GM23338 (cell line): ENCODE measurements around the gene PHC2. TPM values are rescaled to one million over a fixed set of nuclear protein-coding genes. Genes with fewer than 3 reads are reported as not detected.

ENCODE experiments used
- ATAC-seq: fragments of 200-7000 bp; cut with Tn5 transposase; 3 replicates; pipeline ENCODE4 v1.9.1; 2020
- DNase-seq: peaks from one replicate; pipeline ENCODE4 v3.0.0-alpha.2; 2015; ENCODE audit warnings: low spot score
- H2AFZ ChIP-seq: fragments of 200-600 bp; sonication (generic); 2 replicates; pipeline ENCODE4 v1.8.0; 2016; ENCODE audit warnings: antibody characterized with exemption, mild to moderate bottlenecking, moderate library complexity
- H3F3A ChIP-seq: fragments of 200-600 bp; sonication (generic); replicated peaks from 2 replicates; pipeline ENCODE4 v1.8.0; 2017; ENCODE audit warnings: antibody characterized with exemption, mixed run types, low read depth
- H3K27ac ChIP-seq: fragments of 200-600 bp; sonication (generic); 2 replicates; pipeline ENCODE4 v1.6.1; 2016; ENCODE audit warnings: low read depth
- H3K27me3 ChIP-seq: fragments of 200-600 bp; sonication (generic); 2 replicates; pipeline ENCODE4 v1.8.0; 2016; ENCODE audit warnings: mild to moderate bottlenecking, mixed run types, moderate library complexity; ENCODE audit not compliant: insufficient read depth
- H3K36me3 ChIP-seq: fragments of 200-600 bp; sonication (generic); 2 replicates; pipeline ENCODE4 v1.8.0; 2016; ENCODE audit warnings: mild to moderate bottlenecking; ENCODE audit not compliant: insufficient read depth
- H3K4me1 ChIP-seq: fragments of 200-600 bp; sonication (generic); 2 replicates; pipeline ENCODE4 v1.8.0; 2016; ENCODE audit warnings: mild to moderate bottlenecking, moderate library complexity; ENCODE audit not compliant: insufficient read depth
- H3K4me2 ChIP-seq: fragments of 200-600 bp; sonication (generic); 2 replicates; pipeline ENCODE4 v1.7.1; 2017; ENCODE audit warnings: mixed run types
- H3K4me3 ChIP-seq: fragments of 200-600 bp; sonication (generic); 2 replicates; pipeline ENCODE4 v1.6.1; 2016; ENCODE audit warnings: mixed run types
- H3K79me2 ChIP-seq: fragments of 200-600 bp; sonication (generic); replicated peaks from 2 replicates; pipeline ENCODE4 v1.8.0; 2017; ENCODE audit warnings: mild to moderate bottlenecking; ENCODE audit not compliant: insufficient read depth
- H3K9me2 ChIP-seq: fragments of 200-600 bp; sonication (generic); 2 replicates; pipeline ENCODE4 v1.8.0; 2017; ENCODE audit not compliant: insufficient read depth
- H4K20me1 ChIP-seq: fragments of 200-600 bp; sonication (generic); replicated peaks from 2 replicates; pipeline ENCODE4 v1.8.0; 2017; ENCODE audit warnings: mild to moderate bottlenecking; ENCODE audit not compliant: insufficient read depth
- H3K27ac Mint-ChIP-seq: 2 replicates; pipeline ENCODE4 v1.8.0; 2020; ENCODE audit warnings: inconsistent platforms, mild to moderate bottlenecking, moderate library complexity, mixed read lengths
- H3K27me3 Mint-ChIP-seq: 3 replicates; pipeline ENCODE4 v1.8.0; 2022; ENCODE audit warnings: low read depth, mild to moderate bottlenecking, moderate library complexity, mixed read lengths, inconsistent platforms; ENCODE audit not compliant: insufficient read depth, poor library complexity
- H3K36me3 Mint-ChIP-seq: 3 replicates; pipeline ENCODE4 v1.8.0; 2021; ENCODE audit warnings: low read depth, mild to moderate bottlenecking, inconsistent platforms, moderate library complexity, mixed read lengths
- H3K4me1 Mint-ChIP-seq: 3 replicates; pipeline ENCODE4 v1.8.0; 2020; ENCODE audit warnings: mild to moderate bottlenecking, inconsistent platforms, mixed read lengths
- H3K4me3 Mint-ChIP-seq: 3 replicates; pipeline ENCODE4 v1.8.0; 2021; ENCODE audit warnings: moderate library complexity, mild to moderate bottlenecking, inconsistent platforms, mixed read lengths
- H3K9me3 Mint-ChIP-seq: 3 replicates; pipeline ENCODE4 v1.8.0; 2020; ENCODE audit warnings: moderate library complexity, mild to moderate bottlenecking, inconsistent platforms, mixed read lengths
- CREB1 ChIP-seq: fragments of 250-450 bp; sonication (Bioruptor Pico); IDR thresholded peaks from 2 replicates; pipeline ENCODE4 v1.5.0; 2020; ENCODE audit warnings: low read depth, mild to moderate bottlenecking, moderate library complexity
- CTCF ChIP-seq, 2 experiments: fragments of 200-600 bp in 1 of 2; sonication (generic) in 1 of 2; conservative IDR thresholded peaks; 2 replicates each; pipeline versions ENCODE4 v1.5.1 to v1.6.1; 2016 to 2017; ENCODE audit warnings: antibody characterized with exemption in 2 of 2, low read depth in 2 of 2, mild to moderate bottlenecking in 2 of 2, moderate library complexity in 1 of 2
- ETS1 ChIP-seq: IDR thresholded peaks from 2 replicates; pipeline ENCODE4 v1.6.1; 2016; ENCODE audit warnings: antibody characterized with exemption
- EZH2 ChIP-seq: fragments of 200-600 bp; sonication (generic); IDR thresholded peaks from one replicate; pipeline ENCODE4 v1.8.0; 2017; ENCODE audit warnings: antibody characterized with exemption, mild to moderate bottlenecking, low read depth; ENCODE audit not compliant: unreplicated experiment
- EZH2phosphoT487 ChIP-seq: fragments of 200-600 bp; sonication (generic); IDR thresholded peaks from one replicate; pipeline ENCODE4 v1.8.1; 2018; ENCODE audit warnings: antibody characterized with exemption; ENCODE audit not compliant: unreplicated experiment
- JUNB ChIP-seq: IDR thresholded peaks from one replicate; pipeline ENCODE4 v1.6.1; 2016; ENCODE audit warnings: antibody characterized with exemption; ENCODE audit not compliant: unreplicated experiment
- NANOG ChIP-seq: IDR thresholded peaks from 2 replicates; pipeline ENCODE4 v1.6.1; 2016; ENCODE audit warnings: antibody characterized with exemption, borderline replicate concordance
- POLR2AphosphoS5 ChIP-seq: IDR thresholded peaks from 2 replicates; pipeline ENCODE4 v1.6.1; 2016; ENCODE audit warnings: antibody characterized with exemption, low read depth
- REST ChIP-seq: IDR thresholded peaks from one replicate; pipeline ENCODE4 v1.6.1; 2018; ENCODE audit warnings: antibody characterized with exemption; ENCODE audit not compliant: unreplicated experiment
- STAT1 ChIP-seq: IDR thresholded peaks from one replicate; pipeline ENCODE4 v1.6.1; 2016; ENCODE audit warnings: antibody characterized with exemption; ENCODE audit not compliant: unreplicated experiment
- ZNF114 ChIP-seq: fragments of 250-450 bp; sonication (Bioruptor Pico); IDR thresholded peaks from 2 replicates; pipeline ENCODE4 v1.5.0; 2020; ENCODE audit warnings: mild to moderate bottlenecking, moderate library complexity
- ZNF331 ChIP-seq: fragments of 250-450 bp; sonication (Bioruptor Pico); IDR thresholded peaks from 2 replicates; pipeline ENCODE4 v1.5.0; 2020; ENCODE audit warnings: low read depth, mild to moderate bottlenecking, moderate library complexity
- ZNF462 ChIP-seq: fragments of 250-450 bp; sonication (Bioruptor Pico); IDR thresholded peaks from 2 replicates; pipeline ENCODE4 v1.5.0; 2020; ENCODE audit warnings: mild to moderate bottlenecking, moderate library complexity
- polyA plus RNA-seq: library from polyadenylated mRNA; unstranded; fragments of >200 nt; fragmentation: Nextera tagmentation; extraction: Ambion mirVana; gene quantifications from 2 replicates; pipeline ENCODE4 v1.2.1, GENCODE V29; 2016
- total RNA-seq: library from RNA; depleted of rRNA; stranded (reverse); fragments of >200 nt; shearing (Covaris generic); gene quantifications from 2 replicates; pipeline ENCODE4 v1.2.3, GENCODE V29; 2014

PHC2 gene
- total and polyA plus RNA-seq, 2 experiments from 2014 or later = 1.7 to 7.3 TPM

GRCh38 chr1:33365560-33365997 lies 65.3 kb downstream of the PHC2 start:
- Histone ChIP-seq H2AFZ (no peak overlapping the region), H4K20me1 (no peaks in the 10 kb centered on the region; the same call in 1 of the 2 replicates), H3K9me2 (no peaks in the 10 kb centered on the region), H3F3A (no peaks in the 10 kb centered on the region), H3K4me2 (no peak overlapping the region), H3K79me2 (no peaks in the 10 kb centered on the region), H3K4me1 (peaks cover 45% of the 10 kb centered on the region), H3K27ac (no peak overlapping the region), H3K4me3 (no peak overlapping the region), H3K36me3 (no peaks in the 10 kb centered on the region), H3K27me3 (0 out of 2 replicates have a peak, but pooled peaks cover 4% of the 10 kb centered on the region)
- peaks cover 30% of the 10 kb centered on the region for H3K27me3 Mint-ChIP-seq
- peaks cover 52% of the 10 kb centered on the region for H3K4me1 Mint-ChIP-seq
- TF ChIP-seq ETS1 (no peak), JUNB (no peak), CREB1 (CRISPR knock-in tag) (no peak), ZNF462 (CRISPR knock-in tag) (no peak), ZNF114 (CRISPR knock-in tag) (no peak), CTCF (conservative IDR thresholded peaks at IDR 0.05; ENCODE audit: low read depth in 2 of 2) (no peak), POLR2AphosphoS5 (no peak), ZNF331 (CRISPR knock-in tag) (no peak), NANOG (no peak), REST (no peak), EZH2phosphoT487 (no peak), EZH2 (no peak), STAT1 (no peak)
- H3K9me3 Mint-ChIP-seq = no peaks in the 10 kb centered on the region
- no peak overlapping the region for H3K27ac Mint-ChIP-seq
- no peak overlapping the region for H3K4me3 Mint-ChIP-seq
- ATAC-seq = no peak
- no peaks in the 10 kb centered on the region for H3K36me3 Mint-ChIP-seq
- no peak for DNase-seq
